Liver (tissue), 9 donors: ENCODE measurements around the gene GLI3. TPM values are rescaled to one million over a fixed set of nuclear protein-coding genes. Genes with fewer than 3 reads are reported as not detected.

Experiments
- DNase-seq: peaks from one replicate; pipeline ENCODE4 v3.0.0-alpha.2; 2017; ENCODE audit warnings: low spot score
- H3K27ac ChIP-seq, 2 donors: one replicate each; pipeline ENCODE4 v1.7.0; 2013; ENCODE audit warnings: inconsistent platforms in 2 of 2, low read length in 2 of 2, control low read depth in 1 of 2, low read depth in 1 of 2, mild to moderate bottlenecking in 1 of 2
- H3K27me3 ChIP-seq, 4 donors: one replicate each; pipeline versions ENCODE4 v1.6.1 to v1.7.0; 2013; ENCODE audit warnings: low read length in 3 of 4, inconsistent platforms in 1 of 4, mild to moderate bottlenecking in 1 of 4, moderate library complexity in 1 of 4; ENCODE audit not compliant: control insufficient read depth in 4 of 4, insufficient read depth in 4 of 4
- H3K36me3 ChIP-seq, 4 donors: one replicate each; pipeline versions ENCODE4 v1.6.1 to v1.7.0; 2013; ENCODE audit warnings: low read length in 3 of 4, mild to moderate bottlenecking in 3 of 4, low read depth in 1 of 4, moderate library complexity in 1 of 4; ENCODE audit not compliant: control insufficient read depth in 4 of 4, insufficient read depth in 3 of 4
- H3K4me1 ChIP-seq, 4 donors: one replicate each; pipeline versions ENCODE4 v1.6.1 to v1.7.0; 2013; ENCODE audit warnings: low read length in 3 of 4, mild to moderate bottlenecking in 3 of 4, moderate library complexity in 1 of 4; ENCODE audit not compliant: control insufficient read depth in 4 of 4, insufficient read depth in 4 of 4
- H3K4me3 ChIP-seq, 3 donors: one replicate each; pipeline versions ENCODE4 v1.6.1 to v1.7.0; 2013; ENCODE audit warnings: low read length in 3 of 3, control low read depth in 1 of 3, low read depth in 1 of 3, mild to moderate bottlenecking in 1 of 3
- H3K9ac ChIP-seq, 2 donors: one replicate each; pipeline ENCODE4 v1.7.0; 2013; ENCODE audit warnings: low read length in 2 of 2, mild to moderate bottlenecking in 2 of 2, moderate library complexity in 2 of 2, control low read depth in 1 of 2, low read depth in 1 of 2
- H3K9me3 ChIP-seq, 4 donors: one replicate each; pipeline versions ENCODE4 v1.6.1 to v1.7.0; 2013; ENCODE audit warnings: low read length in 3 of 4; ENCODE audit not compliant: control insufficient read depth in 4 of 4
- EGR1 ChIP-seq, 2 donors: IDR thresholded peaks; 2 replicates each; pipeline ENCODE4 v1.6.1; 2016 to 2018; ENCODE audit warnings: antibody characterized with exemption in 2 of 2, low read depth in 2 of 2
- FOXA1 ChIP-seq: IDR thresholded peaks from 2 replicates; pipeline ENCODE4 v1.6.1; 2016; ENCODE audit warnings: antibody characterized with exemption
- FOXA2 ChIP-seq: IDR thresholded peaks from 2 replicates; pipeline ENCODE4 v1.6.1; 2016; ENCODE audit warnings: antibody characterized with exemption
- GABPA ChIP-seq, 2 donors: IDR thresholded peaks in 1 of 2; conservative IDR thresholded peaks in 1 of 2; 2 replicates each; pipeline ENCODE4 v1.6.1; 2016; ENCODE audit warnings: antibody characterized with exemption in 2 of 2, mild to moderate bottlenecking in 1 of 2, moderate library complexity in 1 of 2
- HNF4A ChIP-seq, 2 donors: conservative IDR thresholded peaks; 2 replicates each; pipeline ENCODE4 v1.6.1; 2016; ENCODE audit warnings: antibody characterized with exemption in 2 of 2, mild to moderate bottlenecking in 2 of 2
- HNF4G ChIP-seq: IDR thresholded peaks from 2 replicates; pipeline ENCODE4 v1.6.1; 2016; ENCODE audit warnings: antibody characterized with exemption
- JUND ChIP-seq, 2 donors: IDR thresholded peaks; 2 replicates each; pipeline ENCODE4 v1.6.1; 2016; ENCODE audit warnings: antibody characterized with exemption in 2 of 2
- NR2F2 ChIP-seq: IDR thresholded peaks from 2 replicates; pipeline ENCODE4 v1.6.1; 2016; ENCODE audit warnings: antibody characterized with exemption
- RAD21 ChIP-seq, 2 donors: IDR thresholded peaks; 2 replicates each; pipeline ENCODE4 v1.6.1; 2016; ENCODE audit warnings: antibody characterized with exemption in 2 of 2, mild to moderate bottlenecking in 2 of 2
- RXRA ChIP-seq, 2 donors: IDR thresholded peaks; 2 replicates each; pipeline ENCODE4 v1.6.1; 2017 to 2018; ENCODE audit warnings: antibody characterized with exemption in 2 of 2, mild to moderate bottlenecking in 1 of 2
- SP1 ChIP-seq: IDR thresholded peaks from 2 replicates; pipeline ENCODE4 v1.6.1; 2018; ENCODE audit warnings: antibody characterized with exemption, mild to moderate bottlenecking
- TAF1 ChIP-seq: conservative IDR thresholded peaks from 2 replicates; pipeline ENCODE4 v1.6.1; 2016; ENCODE audit warnings: antibody characterized with exemption, mild to moderate bottlenecking
- YY1 ChIP-seq: IDR thresholded peaks from 2 replicates; pipeline ENCODE4 v1.6.1; 2016; ENCODE audit warnings: antibody characterized with exemption, mild to moderate bottlenecking
- WGBS: extraction: QIAGEN DNeasy Blood & Tissue Kit; methylation state at CpG from one replicate; pipeline ENCODE4 v1.1.7; 2013; 5-methylcytosine and 5-hydroxymethylcytosine counted together
- polyA plus RNA-seq, 2 donors: library from polyadenylated mRNA; stranded (reverse) in 1 of 2; unstranded in 1 of 2; fragments of 200-250 nt in 1 of 2; fragments of >200 nt in 1 of 2; fragmentation: Nextera tagmentation in 1 of 2; extraction: Ambion mirVana in 1 of 2; gene quantifications; one replicate each; pipeline versions ENCODE4 v1.2.1 to v1.2.3, GENCODE V29; 2013 to 2015
- total RNA-seq, 2 donors: library from RNA; depleted of rRNA; stranded (reverse); fragments of >200 nt; gene quantifications; one replicate each; pipeline ENCODE4 v1.2.3, GENCODE V29; 2014
- TF ChIP-seq, protein P1 (sequence below): IDR thresholded peaks from 2 replicates; pipeline ENCODE4 v1.6.1; 2016; ENCODE audit warnings: antibody characterized with exemption
- TF ChIP-seq, protein P2 (sequence below): IDR thresholded peaks from 2 replicates; pipeline ENCODE4 v1.6.1; 2016; ENCODE audit warnings: antibody characterized with exemption, mild to moderate bottlenecking
- TF ChIP-seq, protein P3 (sequence below): IDR thresholded peaks from 2 replicates; pipeline ENCODE4 v1.6.1; 2016; ENCODE audit warnings: antibody characterized with exemption
- TF ChIP-seq, protein P4 (sequence below): IDR thresholded peaks from 2 replicates; pipeline ENCODE4 v1.6.1; 2016; ENCODE audit warnings: antibody characterized with exemption
- TF ChIP-seq, protein P5 (sequence below): fragments of 150-350 bp; IDR thresholded peaks from 2 replicates; pipeline ENCODE4 v1.5.1; 2017; ENCODE audit warnings: improper control_type of control experiment, low read depth, low read length; ENCODE audit not compliant: missing input control
- donor health status: healthy.
- donor health status: healthy.
- donor health status: healthy.
- donor health status: healthy.
- donor health status: healthy.

GLI3 gene
- total and polyA plus RNA-seq, 4 donors, result 0.09 to 0.42 (median 0.26) TPM

DNA sequence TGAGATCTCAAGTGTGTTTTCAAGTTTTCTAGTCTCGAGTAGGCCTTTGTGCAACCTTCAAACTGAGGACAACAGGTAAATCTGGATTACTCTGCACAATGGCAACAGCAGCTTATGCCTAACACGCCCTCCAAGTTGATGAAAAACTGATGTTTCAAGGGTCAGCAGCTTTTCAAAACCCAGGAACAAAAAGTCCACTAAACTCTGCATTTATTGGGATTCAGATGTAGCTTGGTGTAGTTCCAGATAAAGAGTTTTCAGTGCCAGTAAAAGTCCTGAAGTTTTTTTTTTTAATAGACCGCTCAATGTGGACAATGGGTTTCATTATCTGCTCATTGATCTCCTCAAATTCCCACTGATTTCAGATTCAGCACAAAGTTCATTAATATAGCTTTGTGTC, 259.3 kb downstream of the GLI3 start:
- TF ChIP-seq, protein P1, sequence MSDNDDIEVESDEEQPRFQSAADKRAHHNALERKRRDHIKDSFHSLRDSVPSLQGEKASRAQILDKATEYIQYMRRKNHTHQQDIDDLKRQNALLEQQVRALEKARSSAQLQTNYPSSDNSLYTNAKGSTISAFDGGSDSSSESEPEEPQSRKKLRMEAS, result no peak
- TF ChIP-seq HNF4G, result no peak
- TF ChIP-seq SP1, result no peak
- TF ChIP-seq, protein P2, sequence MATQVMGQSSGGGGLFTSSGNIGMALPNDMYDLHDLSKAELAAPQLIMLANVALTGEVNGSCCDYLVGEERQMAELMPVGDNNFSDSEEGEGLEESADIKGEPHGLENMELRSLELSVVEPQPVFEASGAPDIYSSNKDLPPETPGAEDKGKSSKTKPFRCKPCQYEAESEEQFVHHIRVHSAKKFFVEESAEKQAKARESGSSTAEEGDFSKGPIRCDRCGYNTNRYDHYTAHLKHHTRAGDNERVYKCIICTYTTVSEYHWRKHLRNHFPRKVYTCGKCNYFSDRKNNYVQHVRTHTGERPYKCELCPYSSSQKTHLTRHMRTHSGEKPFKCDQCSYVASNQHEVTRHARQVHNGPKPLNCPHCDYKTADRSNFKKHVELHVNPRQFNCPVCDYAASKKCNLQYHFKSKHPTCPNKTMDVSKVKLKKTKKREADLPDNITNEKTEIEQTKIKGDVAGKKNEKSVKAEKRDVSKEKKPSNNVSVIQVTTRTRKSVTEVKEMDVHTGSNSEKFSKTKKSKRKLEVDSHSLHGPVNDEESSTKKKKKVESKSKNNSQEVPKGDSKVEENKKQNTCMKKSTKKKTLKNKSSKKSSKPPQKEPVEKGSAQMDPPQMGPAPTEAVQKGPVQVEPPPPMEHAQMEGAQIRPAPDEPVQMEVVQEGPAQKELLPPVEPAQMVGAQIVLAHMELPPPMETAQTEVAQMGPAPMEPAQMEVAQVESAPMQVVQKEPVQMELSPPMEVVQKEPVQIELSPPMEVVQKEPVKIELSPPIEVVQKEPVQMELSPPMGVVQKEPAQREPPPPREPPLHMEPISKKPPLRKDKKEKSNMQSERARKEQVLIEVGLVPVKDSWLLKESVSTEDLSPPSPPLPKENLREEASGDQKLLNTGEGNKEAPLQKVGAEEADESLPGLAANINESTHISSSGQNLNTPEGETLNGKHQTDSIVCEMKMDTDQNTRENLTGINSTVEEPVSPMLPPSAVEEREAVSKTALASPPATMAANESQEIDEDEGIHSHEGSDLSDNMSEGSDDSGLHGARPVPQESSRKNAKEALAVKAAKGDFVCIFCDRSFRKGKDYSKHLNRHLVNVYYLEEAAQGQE, result no peak
- TF ChIP-seq RAD21 (IDR thresholded peaks at IDR 0.05), result no peak
- TF ChIP-seq RXRA (IDR thresholded peaks at IDR 0.05), result no peak
- TF ChIP-seq GABPA (IDR thresholded peaks at IDR 0.05 in 1 of 2, conservative IDR thresholded peaks at IDR 0.05 in 1 of 2), result no peak
- no peak for TF ChIP-seq NR2F2
- TF ChIP-seq, protein P3, sequence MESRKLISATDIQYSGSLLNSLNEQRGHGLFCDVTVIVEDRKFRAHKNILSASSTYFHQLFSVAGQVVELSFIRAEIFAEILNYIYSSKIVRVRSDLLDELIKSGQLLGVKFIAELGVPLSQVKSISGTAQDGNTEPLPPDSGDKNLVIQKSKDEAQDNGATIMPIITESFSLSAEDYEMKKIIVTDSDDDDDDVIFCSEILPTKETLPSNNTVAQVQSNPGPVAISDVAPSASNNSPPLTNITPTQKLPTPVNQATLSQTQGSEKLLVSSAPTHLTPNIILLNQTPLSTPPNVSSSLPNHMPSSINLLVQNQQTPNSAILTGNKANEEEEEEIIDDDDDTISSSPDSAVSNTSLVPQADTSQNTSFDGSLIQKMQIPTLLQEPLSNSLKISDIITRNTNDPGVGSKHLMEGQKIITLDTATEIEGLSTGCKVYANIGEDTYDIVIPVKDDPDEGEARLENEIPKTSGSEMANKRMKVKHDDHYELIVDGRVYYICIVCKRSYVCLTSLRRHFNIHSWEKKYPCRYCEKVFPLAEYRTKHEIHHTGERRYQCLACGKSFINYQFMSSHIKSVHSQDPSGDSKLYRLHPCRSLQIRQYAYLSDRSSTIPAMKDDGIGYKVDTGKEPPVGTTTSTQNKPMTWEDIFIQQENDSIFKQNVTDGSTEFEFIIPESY, result no peak
- no peak for TF ChIP-seq EGR1 (IDR thresholded peaks at IDR 0.05; ENCODE audit: low read depth in 2 of 2)
- TF ChIP-seq TAF1, result no peak
- TF ChIP-seq, protein P4, sequence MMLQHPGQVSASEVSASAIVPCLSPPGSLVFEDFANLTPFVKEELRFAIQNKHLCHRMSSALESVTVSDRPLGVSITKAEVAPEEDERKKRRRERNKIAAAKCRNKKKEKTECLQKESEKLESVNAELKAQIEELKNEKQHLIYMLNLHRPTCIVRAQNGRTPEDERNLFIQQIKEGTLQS, result no peak
- TF ChIP-seq HNF4A (conservative IDR thresholded peaks at IDR 0.05), result no peak
- TF ChIP-seq JUND (IDR thresholded peaks at IDR 0.05), result no peak
- no peak for TF ChIP-seq YY1
- no peak for TF ChIP-seq FOXA2
- no peak for TF ChIP-seq FOXA1
- Histone ChIP-seq H3K36me3 (no peaks in the 10 kb centered on the region), H3K27ac (no peak overlapping the region), H3K9ac (no peak overlapping the region), H3K27me3 (peaks cover 0 to 3% (median 0%) of the 10 kb centered on the region in 4 donors), H3K4me3 (no peak overlapping the region), H3K4me1 (peaks cover 0 to 6% (median 0%) of the 10 kb centered on the region in 4 donors), H3K9me3 (no peaks in the 10 kb centered on the region)
- DNase-seq, result no peak
- 75% methylated on average over 3 of the region's 3 CpGs for WGBS

DNA sequence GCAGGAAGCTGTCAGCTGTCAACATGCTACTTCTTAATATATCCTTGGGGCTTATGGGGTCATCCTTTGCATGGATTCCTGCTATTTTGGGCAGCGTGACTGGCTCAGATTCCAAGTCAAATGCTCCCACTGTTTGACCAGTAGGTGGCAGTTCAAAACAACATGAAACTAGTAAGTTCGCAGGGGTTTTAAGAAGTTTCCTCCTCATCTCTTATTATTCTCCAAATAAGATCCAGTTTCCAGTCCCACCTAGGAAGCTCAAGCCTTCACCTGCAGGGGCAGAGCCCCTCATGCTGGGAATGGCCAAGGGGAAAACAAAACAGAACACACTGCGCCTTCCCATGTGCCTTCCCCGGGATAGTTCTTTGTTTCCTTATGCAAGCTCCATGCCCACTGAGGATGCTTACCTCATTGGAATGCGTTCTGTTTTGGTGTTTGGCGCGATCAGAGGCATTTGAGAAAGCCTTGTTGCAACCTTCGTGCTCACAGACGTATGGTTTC, 259.8 kb downstream of the GLI3 start:
- H3K9me3 ChIP-seq, result no peaks in the 10 kb centered on the region
- no peak overlapping the region for H3K27ac ChIP-seq
- no peak for DNase-seq
- 48% methylated on average over 9 of the region's 9 CpGs for WGBS
- no peak overlapping the region for H3K4me3 ChIP-seq
- no peak overlapping the region for H3K9ac ChIP-seq
- no peaks in the 10 kb centered on the region for H3K36me3 ChIP-seq
- peaks cover 0 to 3% (median 0%) of the 10 kb centered on the region in 4 donors for H3K27me3 ChIP-seq
- peaks cover 0 to 6% (median 0%) of the 10 kb centered on the region in 4 donors for H3K4me1 ChIP-seq
- TF ChIP-seq, protein P3, result no peak
- TF ChIP-seq JUND (IDR thresholded peaks at IDR 0.05), result peak in 1 of 2 donors; percentile 14
- no peak for TF ChIP-seq GABPA (IDR thresholded peaks at IDR 0.05 in 1 of 2, conservative IDR thresholded peaks at IDR 0.05 in 1 of 2)
- TF ChIP-seq RAD21 (IDR thresholded peaks at IDR 0.05), result peak; percentile 71 to 80
- TF ChIP-seq HNF4G, result no peak
- TF ChIP-seq FOXA1, result no peak
- TF ChIP-seq, protein P5, sequence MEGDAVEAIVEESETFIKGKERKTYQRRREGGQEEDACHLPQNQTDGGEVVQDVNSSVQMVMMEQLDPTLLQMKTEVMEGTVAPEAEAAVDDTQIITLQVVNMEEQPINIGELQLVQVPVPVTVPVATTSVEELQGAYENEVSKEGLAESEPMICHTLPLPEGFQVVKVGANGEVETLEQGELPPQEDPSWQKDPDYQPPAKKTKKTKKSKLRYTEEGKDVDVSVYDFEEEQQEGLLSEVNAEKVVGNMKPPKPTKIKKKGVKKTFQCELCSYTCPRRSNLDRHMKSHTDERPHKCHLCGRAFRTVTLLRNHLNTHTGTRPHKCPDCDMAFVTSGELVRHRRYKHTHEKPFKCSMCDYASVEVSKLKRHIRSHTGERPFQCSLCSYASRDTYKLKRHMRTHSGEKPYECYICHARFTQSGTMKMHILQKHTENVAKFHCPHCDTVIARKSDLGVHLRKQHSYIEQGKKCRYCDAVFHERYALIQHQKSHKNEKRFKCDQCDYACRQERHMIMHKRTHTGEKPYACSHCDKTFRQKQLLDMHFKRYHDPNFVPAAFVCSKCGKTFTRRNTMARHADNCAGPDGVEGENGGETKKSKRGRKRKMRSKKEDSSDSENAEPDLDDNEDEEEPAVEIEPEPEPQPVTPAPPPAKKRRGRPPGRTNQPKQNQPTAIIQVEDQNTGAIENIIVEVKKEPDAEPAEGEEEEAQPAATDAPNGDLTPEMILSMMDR, result peak; percentile 63
- no peak for TF ChIP-seq TAF1
